T47D (cell line): ENCODE results near the gene BBOF1.
A peak's percentile ranks its signal among the peaks of the same experiment; 100 is the strongest.
"Not testable (repeated sequence)": the region's sequence is repeated elsewhere in the genome, so short reads cannot be mapped to it uniquely, and the experiment has no call there.

Experiments used
- DNase-seq, 2 experiments: peaks; one replicate each; pipeline versions ENCODE4 v3.0.0 to v3.0.0-alpha.2; 2011 to 2012; ENCODE audit warnings: low read depth in 1 of 2, low spot score in 1 of 2
- JUND ChIP-seq: IDR thresholded peaks from 2 replicates; pipeline ENCODE4 v1.6.1; 2012; ENCODE audit warnings: low read depth
- in situ Hi-C: cut with HindIII; loops from 2 replicates; pipeline ENCODE4 v1.10.0; 2016; ENCODE audit warnings: low sequenced_read_pairs, low pct_unique_long_range_greater_than_20kb

Gene BBOF1

DNA sequence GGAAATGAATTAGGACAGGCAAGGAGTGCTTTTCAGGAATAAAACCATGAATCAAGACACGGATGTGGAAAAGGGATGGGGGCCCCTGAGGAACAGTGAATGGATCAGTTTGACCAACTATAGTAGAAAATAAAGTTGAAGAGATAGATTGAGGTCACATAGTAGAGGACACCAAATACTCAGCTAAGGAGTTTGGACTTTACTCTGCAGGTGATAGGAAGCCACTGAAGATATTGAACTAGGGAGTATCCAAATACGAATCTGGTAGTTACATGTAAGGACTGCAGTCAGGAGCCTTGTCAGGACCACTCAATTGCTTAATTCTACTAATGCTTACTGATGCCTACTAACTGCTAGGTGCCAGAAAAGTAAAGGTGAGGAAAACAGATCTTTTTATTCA is 20.4 kb upstream of the BBOF1 start:
- TF ChIP-seq JUND = no peak
- no peak for DNase-seq
- in situ Hi-C loops = no loop called here

- in situ Hi-C loops, DNase-seq: not testable (repeated sequence)
Observed at GRCh38 chr14:74005664-74006063, 13.5 kb upstream of the BBOF1 start.

- no peak for TF ChIP-seq JUND
- in situ Hi-C loops = no loop called here
- DNase-seq = no peak
Observed at GRCh38 chr14:74008843-74009499, 10.2 kb upstream of the BBOF1 start.

- no peak for TF ChIP-seq JUND
- in situ Hi-C loops = no loop called here
- DNase-seq = no peak
Observed at GRCh38 chr14:74014299-74014698, 4.8 kb upstream of the BBOF1 start.

DNA sequence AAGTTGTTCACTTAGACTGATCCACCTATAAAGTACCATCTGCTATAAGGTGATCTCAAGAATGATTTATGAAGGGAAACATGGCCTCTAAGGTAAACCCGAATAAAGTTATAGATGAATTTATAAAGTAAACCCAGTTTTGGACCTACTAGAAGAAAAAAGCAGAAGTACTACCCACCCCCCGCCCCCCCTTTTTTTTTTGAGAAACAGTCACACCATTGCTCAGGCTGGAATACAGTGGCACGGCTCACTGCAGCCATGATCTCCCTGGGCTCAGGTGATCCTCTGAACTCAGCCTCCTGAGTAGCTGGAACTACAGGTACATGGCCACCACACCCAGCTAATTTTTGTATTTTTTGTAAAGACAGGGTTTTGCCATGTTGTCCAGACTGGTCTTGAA is 4.0 kb upstream of the BBOF1 start:
- TF ChIP-seq JUND = no peak
- no peak for DNase-seq
- in situ Hi-C loops = no loop called here

GRCh38 chr14:74015963-74016362 is 3.2 kb upstream of the BBOF1 start:
- no peak for TF ChIP-seq JUND
- in situ Hi-C loops = no loop called here

DNA sequence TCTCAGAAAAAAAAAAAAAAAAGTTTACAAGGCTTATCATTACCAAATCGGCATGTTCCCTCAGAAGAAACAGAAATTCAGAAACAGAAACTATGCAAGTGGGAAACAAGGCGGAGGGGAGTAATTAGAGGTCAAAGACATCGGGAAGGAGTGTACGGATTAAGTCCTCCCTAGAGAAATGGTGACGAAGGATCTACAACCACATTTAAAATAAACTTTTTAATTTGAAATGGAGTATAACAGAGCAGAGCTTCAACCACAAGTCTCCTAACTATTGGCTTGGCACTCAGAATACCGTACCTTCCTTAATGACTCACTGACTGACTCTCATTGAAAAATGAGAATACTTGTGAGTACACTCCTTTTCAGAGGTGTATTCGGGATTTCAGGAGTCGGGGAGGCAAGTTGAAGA is 969 bp upstream of the BBOF1 start:
- in situ Hi-C loops = no loop called here
- DNase-seq = peak; percentile 46 to 52
- no peak for TF ChIP-seq JUND

More at GRCh38 chr14:74015963-74016362, 3.2 kb upstream of the BBOF1 start:
- no peak for DNase-seq

DNA sequence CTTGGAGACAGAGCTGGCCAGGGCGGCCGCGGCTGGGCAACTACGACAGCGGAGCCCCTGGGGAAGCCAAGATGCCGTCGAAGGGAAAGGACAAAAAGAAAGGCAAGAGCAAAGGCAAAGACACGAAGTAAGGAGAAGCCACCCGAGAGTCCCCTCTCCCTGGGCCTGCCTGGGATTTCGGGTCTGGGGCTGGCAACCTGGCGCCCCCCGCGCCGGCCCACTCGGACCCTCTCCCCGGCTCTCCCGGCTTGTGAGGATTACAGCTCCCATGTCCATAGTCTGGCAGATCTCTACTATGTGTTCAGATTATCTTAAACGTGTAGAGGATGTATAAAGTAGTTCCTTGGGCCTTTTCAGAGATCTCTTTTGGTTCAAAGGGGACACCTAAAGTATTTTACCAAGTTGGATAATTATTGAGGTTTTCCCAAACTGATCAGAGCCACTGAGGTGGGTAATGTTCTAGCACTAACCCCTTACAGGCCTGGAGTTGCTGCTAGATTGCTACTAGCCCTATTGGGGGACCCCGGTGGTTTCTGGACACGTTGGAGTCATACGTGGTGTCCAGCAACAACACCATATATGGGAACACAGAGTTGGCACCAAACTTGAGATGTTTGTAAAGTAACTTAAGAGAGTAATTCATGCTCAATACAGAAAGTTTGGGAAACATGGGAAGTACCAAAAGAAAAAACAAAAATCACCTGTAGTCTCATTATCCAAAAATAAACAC is 424 bp downstream of the BBOF1 start:
- in situ Hi-C loops = no loop called here
- no peak for DNase-seq
- TF ChIP-seq JUND = no peak

DNA sequence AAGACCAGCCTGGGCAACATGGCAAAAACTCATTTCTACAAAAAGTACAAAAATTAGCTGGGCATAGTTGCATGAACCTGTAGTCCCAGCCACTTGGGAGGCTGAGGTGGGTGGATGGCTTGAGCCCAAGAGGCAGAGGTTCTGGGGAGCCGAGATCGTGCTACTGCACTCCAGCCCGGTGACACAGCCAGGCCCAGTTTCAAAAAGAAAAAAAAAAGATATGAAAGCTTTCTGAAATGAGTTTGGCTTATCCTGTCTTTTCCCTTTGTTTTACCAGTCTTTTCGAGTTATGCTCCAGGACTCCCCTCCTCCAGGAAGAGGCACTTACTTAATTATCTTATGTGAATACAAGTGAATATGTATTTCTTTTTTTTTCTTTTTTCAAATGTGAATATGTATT is 3.2 kb downstream of the BBOF1 start:
- DNase-seq = no peak
- in situ Hi-C loops = no loop called here

GRCh38 chr14:74029136-74029535 is 10.0 kb downstream of the BBOF1 start:
- no peak for TF ChIP-seq JUND
- DNase-seq = no peak
- in situ Hi-C loops = no loop called here

More for the DNA sequence above, 3.2 kb downstream of the BBOF1 start:
- TF ChIP-seq JUND = no peak

DNA sequence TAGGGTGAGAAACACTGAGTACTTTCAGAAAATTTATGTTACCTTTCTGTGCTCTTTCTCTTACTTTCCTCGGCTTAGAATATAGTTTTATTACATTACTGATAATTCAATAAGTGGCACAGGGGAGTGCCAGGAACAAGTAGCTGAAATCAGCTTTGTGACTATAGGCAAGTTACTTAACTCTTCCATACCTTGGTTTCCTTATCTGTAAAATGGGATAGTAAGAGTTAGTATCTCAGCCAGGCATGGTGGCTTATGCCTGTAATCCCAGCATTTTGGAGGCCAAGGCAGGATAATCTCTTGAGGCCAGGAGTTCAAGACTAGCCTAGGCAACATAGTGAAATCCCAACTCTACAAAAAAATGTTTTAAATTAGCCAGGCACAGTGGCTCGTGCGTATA is 15.4 kb downstream of the BBOF1 start:
- DNase-seq = no peak
- no peak for TF ChIP-seq JUND
- in situ Hi-C loops = no loop called here

DNA sequence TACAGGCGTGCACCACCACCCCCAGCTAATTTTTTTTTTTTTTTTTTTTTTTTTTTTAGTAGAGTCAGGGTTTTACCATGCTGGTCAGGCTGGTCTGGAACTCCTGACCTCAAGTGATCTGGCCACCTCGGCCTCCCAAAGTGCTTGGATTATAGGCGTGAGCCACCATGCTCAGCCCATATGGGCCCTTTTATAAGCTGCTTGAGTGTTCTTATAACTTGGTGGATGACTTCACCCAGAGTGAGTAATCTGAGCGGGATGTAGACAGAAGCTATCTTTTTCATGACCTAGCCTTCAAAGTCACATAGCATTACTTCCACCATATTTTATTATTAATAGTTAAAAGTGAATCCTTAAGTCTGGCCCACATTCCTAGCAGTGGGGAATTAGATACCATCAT is 16.4 kb downstream of the BBOF1 start:
- in situ Hi-C loops = no loop called here
- DNase-seq = no peak
- no peak for TF ChIP-seq JUND

DNA sequence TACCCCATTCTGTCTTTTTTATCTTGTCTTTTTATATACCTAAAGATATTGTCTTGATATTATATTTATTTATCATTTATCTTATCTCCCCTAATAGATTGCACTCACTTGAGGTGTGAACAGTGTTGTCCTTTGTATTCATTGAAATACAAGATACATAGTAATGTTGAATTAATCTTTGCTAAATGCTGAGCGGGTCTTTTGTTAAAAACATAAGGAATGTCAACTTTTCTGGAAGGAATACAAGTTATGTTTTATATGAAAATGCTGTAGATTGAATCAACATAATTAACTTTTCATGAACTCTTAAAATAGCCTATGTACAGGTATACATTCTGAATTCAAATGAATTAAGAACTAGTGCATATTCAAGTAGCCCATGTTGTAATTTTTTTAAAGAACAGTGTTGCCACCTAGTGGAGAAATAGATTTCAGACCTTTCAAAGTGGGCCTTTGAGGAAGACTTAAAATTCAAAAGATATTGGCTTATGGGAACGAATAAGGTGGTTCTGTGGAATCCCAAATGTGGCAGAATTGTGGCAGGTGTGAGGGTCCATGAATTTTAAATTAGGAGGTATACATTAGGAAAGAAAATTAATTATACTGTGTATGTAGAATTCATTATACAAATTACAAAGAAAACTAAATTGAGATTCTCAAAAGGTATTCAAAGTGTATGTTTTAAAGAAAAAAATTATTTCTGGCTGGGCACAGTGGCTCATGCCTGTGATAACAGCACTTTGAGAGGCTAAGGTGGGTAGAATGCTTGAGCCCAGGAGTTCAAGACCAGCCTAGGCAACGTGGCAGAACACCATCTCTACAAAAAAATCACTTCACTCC is 19.1 kb downstream of the BBOF1 start:
- no peak for TF ChIP-seq JUND
- in situ Hi-C loops = no loop called here
- peak; percentile 64 to 81 for DNase-seq
